ENCODE results near the gene RPLP2.

Gene RPLP2

DNA sequence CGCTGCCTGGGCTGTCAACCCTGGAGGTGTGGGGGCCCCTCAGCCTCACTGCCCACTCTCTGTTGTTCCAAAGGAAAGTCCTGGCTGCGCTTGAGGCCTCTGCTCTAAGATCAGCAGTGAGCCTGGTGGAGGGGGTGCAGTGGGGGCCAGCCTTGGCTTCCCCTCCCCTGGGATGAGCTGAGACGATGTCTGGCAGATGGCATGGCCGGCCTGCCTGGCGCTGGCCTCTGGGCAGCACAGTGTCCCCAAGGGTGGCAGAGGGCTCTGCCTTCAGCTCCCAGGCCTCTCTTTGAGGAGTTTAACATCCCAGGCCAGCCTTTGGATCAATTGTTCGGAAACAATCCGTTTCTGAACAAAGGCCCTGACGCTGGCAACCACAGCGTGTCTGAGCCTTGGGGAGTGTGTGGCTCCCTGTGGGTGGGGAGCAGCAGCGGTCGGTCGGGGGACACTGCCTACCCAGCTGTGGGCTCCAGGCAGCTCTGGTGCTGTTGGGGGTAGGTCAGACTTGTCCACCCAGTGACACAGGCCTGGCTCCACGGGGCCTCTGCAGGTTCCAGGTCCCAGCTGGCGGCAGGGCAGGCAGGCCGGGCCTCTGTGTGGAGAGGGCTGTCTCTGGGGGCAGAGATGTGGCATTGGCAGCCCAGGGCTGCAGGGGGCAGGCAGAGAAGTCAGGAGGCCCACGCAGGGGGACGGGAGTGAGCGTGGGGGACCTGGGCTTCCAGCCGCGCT lies 45.0 kb downstream of the RPLP2 start:
- Histone ChIP-seq H3K4me3 (ENCODE audit: low read depth, low read length) (no peak overlapping the region), H3K27ac (ENCODE audit: extremely low read depth, low read depth, low read length) (no peak overlapping the region), H3K36me3 (ENCODE audit: control insufficient read depth in 2 of 2, insufficient read depth in 1 of 2, low read length in 2 of 2) (no peaks in the 10 kb centered on the region), H3K9me3 (ENCODE audit: control insufficient read depth, insufficient read depth, low read depth, low read length) (no peaks in the 10 kb centered on the region), H3K4me1 (ENCODE audit: control insufficient read depth, insufficient read depth, low read length) (no peaks in the 10 kb centered on the region)
- TF ChIP-seq GLI2 (tag by site-specific recombination; IDR thresholded peaks at IDR 0.05; ENCODE audit: borderline replicate concordance, low read depth) (no peak), GLIS2 (tag by site-specific recombination; IDR thresholded peaks at IDR 0.05) (peak; percentile 25; the same call in 1 of the 2 replicates), ZIC2 (tag by site-specific recombination; IDR thresholded peaks at IDR 0.05) (peak; percentile 70), ZNF600 (tag by site-specific recombination; IDR thresholded peaks at IDR 0.05) (peak; percentile 44; the same call in 1 of the 2 replicates), EGR2 (tag by site-specific recombination; IDR thresholded peaks at IDR 0.05; ENCODE audit: low read depth) (peak; percentile 69), ZFHX2 (tag by site-specific recombination; conservative IDR thresholded peaks at IDR 0.05) (peak; percentile 79)
- TF ChIP-seq, protein P1, sequence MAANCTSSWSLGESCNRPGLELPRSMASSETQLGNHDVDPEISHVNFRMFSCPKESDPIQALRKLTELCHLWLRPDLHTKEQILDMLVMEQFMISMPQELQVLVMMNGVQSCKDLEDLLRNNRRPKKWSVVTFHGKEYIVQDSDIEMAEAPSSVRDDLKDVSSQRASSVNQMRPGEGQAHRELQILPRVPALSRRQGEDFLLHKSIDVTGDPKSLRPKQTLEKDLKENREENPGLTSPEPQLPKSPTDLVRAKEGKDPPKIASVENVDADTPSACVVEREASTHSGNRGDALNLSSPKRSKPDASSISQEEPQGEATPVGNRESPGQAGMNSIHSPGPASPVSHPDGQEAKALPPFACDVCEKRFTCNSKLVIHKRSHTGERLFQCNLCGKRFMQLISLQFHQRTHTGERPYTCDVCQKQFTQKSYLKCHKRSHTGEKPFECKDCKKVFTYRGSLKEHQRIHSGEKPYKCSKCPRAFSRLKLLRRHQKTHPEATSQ (tag by site-specific recombination; IDR thresholded peaks at IDR 0.05), result no peak
- TF ChIP-seq, protein P2, sequence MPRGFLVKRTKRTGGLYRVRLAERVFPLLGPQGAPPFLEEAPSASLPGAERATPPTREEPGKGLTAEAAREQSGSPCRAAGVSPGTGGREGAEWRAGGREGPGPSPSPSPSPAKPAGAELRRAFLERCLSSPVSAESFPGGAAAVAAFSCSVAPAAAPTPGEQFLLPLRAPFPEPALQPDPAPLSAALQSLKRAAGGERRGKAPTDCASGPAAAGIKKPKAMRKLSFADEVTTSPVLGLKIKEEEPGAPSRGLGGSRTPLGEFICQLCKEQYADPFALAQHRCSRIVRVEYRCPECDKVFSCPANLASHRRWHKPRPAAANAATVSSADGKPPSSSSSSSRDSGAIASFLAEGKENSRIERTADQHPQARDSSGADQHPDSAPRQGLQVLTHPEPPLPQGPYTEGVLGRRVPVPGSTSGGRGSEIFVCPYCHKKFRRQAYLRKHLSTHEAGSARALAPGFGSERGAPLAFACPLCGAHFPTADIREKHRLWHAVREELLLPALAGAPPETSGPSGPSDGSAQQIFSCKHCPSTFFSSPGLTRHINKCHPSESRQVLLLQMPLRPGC (tag by site-specific recombination; IDR thresholded peaks at IDR 0.05), result no peak
- ChIA-PET POLR2A (interaction anchor here (1.0 kb wide), 1 partner anchor 14 kb away, joined by 3 read pairs; no protein-coding TSS in a partner anchor), CTCF (interaction anchor here (0.6 kb wide), 1 partner anchor 1182 kb away, joined by 3 read pairs; no protein-coding TSS in a partner anchor)

DNA sequence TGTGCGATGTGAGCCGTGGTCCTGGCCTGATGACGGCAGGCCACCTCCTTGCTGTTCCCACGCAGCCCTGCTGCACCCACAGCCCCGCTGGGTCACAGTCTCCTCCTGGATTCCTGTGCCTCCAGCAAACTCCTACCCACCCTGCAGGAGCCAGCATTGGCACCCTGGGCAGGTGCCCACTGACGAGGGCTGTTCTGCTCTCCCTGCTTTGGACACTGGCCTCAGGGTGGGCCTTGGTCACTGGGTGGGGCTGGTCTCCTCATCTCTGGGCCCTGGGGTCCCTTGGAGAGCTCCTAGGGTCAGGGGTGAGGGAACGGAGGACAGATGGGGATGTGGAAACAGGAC lies 45.5 kb downstream of the RPLP2 start:
- Histone ChIP-seq H3K4me3 (ENCODE audit: low read depth, low read length) (no peak overlapping the region), H3K4me1 (ENCODE audit: control insufficient read depth, insufficient read depth, low read length) (no peaks in the 10 kb centered on the region), H3K36me3 (ENCODE audit: control insufficient read depth in 2 of 2, insufficient read depth in 1 of 2, low read length in 2 of 2) (no peaks in the 10 kb centered on the region), H3K9me3 (ENCODE audit: control insufficient read depth, insufficient read depth, low read depth, low read length) (no peaks in the 10 kb centered on the region), H3K27ac (ENCODE audit: extremely low read depth, low read depth, low read length) (no peak overlapping the region)
- TF ChIP-seq RBAK (tag by site-specific recombination; IDR thresholded peaks at IDR 0.05) (no peak), GLIS2 (tag by site-specific recombination; IDR thresholded peaks at IDR 0.05) (0 out of 2 replicates have a peak, but pooled peaks have one; percentile 2), ZNF24 (tag by site-specific recombination; IDR thresholded peaks at IDR 0.05) (no peak), ZFP3 (tag by site-specific recombination; IDR thresholded peaks at IDR 0.05; ENCODE audit: low read depth) (peak; percentile 64; the same call in 1 of the 2 replicates), ZNF302 (tag by site-specific recombination; IDR thresholded peaks at IDR 0.05; ENCODE audit: low read depth) (no peak), ZIC2 (tag by site-specific recombination; IDR thresholded peaks at IDR 0.05) (0 out of 2 replicates have a peak, but pooled peaks have one; percentile 16)
- ChIA-PET CTCF (interaction anchor here (0.7 kb wide), 1 partner anchor 9 kb away, joined by 3 read pairs; no protein-coding TSS in a partner anchor), POLR2A (interaction anchor here (1.0 kb wide), 1 partner anchor 14 kb away, joined by 3 read pairs; no protein-coding TSS in a partner anchor)

DNA sequence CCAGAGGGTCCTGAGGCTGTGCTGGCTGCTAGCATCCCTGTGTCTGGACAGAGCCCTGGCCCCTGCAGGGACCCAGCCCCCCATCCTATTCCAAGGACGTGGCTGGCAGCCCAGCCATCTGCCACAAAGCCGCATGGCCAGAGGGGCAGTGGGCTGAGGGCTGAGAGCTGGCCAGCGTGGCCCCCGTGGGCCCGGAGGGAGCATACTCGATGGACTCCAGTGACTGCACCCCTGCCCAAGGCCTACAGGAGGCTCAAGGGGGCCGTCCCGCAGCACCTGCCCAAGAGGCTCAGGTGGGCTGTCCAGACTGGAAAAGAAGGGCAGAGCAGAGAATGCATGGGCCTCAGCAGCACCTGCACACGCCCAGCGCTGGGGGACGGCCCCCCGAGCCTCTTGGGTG lies 46.0 kb downstream of the RPLP2 start:
- CTCF ChIA-PET, result interaction anchor here (0.7 to 1.1 kb wide), 2 partner anchors 9 to 42 kb away, joined by 3 read pairs; no protein-coding TSS in a partner anchor
- POLR2A ChIA-PET, result interaction anchor here (1.1 to 1.3 kb wide), 2 partner anchors 25 to 36 kb away, joined by 3 to 7 read pairs; no protein-coding TSS in a partner anchor
- Histone ChIP-seq H3K4me3 (ENCODE audit: low read depth, low read length) (no peak overlapping the region), H3K4me1 (ENCODE audit: control insufficient read depth, insufficient read depth, low read length) (no peaks in the 10 kb centered on the region), H3K27ac (ENCODE audit: extremely low read depth, low read depth, low read length) (no peak overlapping the region), H3K36me3 (ENCODE audit: control insufficient read depth in 2 of 2, insufficient read depth in 1 of 2, low read length in 2 of 2) (no peaks in the 10 kb centered on the region), H3K9me3 (ENCODE audit: control insufficient read depth, insufficient read depth, low read depth, low read length) (no peaks in the 10 kb centered on the region)
- TF ChIP-seq ZBTB17 (tag by site-specific recombination; IDR thresholded peaks at IDR 0.05) (no peak), ZNF10 (tag by site-specific recombination; IDR thresholded peaks at IDR 0.05) (0 out of 2 replicates have a peak, but pooled peaks have one; percentile 43)

All from HEK293 (cell line).